PC-9 (cell line): ENCODE data around the gene EVL. TPM values are rescaled to one million over a fixed set of nuclear protein-coding genes. Genes with fewer than 3 reads are reported as not detected.

ENCODE experiments used
- BruUV-seq: library from RNA; stranded (reverse); fragments of 400-500 nt; replicated peaks from 2 replicates; lab custom pipeline; 2021; lab: Mats Ljungman, UMichigan
- CTCF ChIA-PET: fragments of 300-600 bp; sonication (Branson Sonifier 250); formaldehyde crosslinking; loops from one replicate; lab custom pipeline; 2022; ENCODE audit warnings: antibody characterized with exemption; lab: Charles Lee
- POLR2A ChIA-PET: fragments of 300-600 bp; sonication (Branson Sonifier 250); formaldehyde crosslinking; loops from one replicate; lab custom pipeline; 2022; ENCODE audit warnings: antibody characterized with exemption; ENCODE audit not compliant: unreplicated experiment; lab: Charles Lee
- DNase-seq, 2 experiments: peaks; one replicate each; pipeline versions ENCODE4 v3.0.0 to v3.0.0-alpha.2; 2015 to 2022; ENCODE audit warnings: mixed read lengths in 1 of 2
- H2AFZ ChIP-seq: fragments of 200-600 bp; sonication (generic); 2 replicates; pipeline ENCODE4 v1.8.1; 2017; ENCODE audit warnings: antibody characterized with exemption
- H3F3A ChIP-seq: fragments of 200-600 bp; sonication (generic); 2 replicates; pipeline ENCODE4 v1.8.1; 2017; ENCODE audit warnings: antibody characterized with exemption, mild to moderate bottlenecking, low read depth; ENCODE audit not compliant: insufficient read depth
- H3K27ac ChIP-seq: fragments of 200-600 bp; sonication (generic); 2 replicates; pipeline ENCODE4 v1.6.1; 2016; ENCODE audit warnings: mixed run types
- H3K27me3 ChIP-seq: fragments of 200-600 bp; sonication (generic); 2 replicates; pipeline ENCODE4 v1.6.1; 2016; ENCODE audit warnings: low read depth, mixed run types; ENCODE audit not compliant: insufficient read depth
- H3K36me3 ChIP-seq: fragments of 200-600 bp; sonication (generic); 2 replicates; pipeline ENCODE4 v1.6.1; 2016; ENCODE audit warnings: low read depth, mixed run types
- H3K4me1 ChIP-seq: fragments of 200-600 bp; sonication (generic); replicated peaks from 2 replicates; pipeline ENCODE4 v1.6.1; 2016; ENCODE audit warnings: mixed run types; ENCODE audit not compliant: insufficient read depth
- H3K4me2 ChIP-seq: fragments of 200-600 bp; sonication (generic); 2 replicates; pipeline ENCODE4 v1.6.1; 2017; ENCODE audit warnings: mixed run types
- H3K4me3 ChIP-seq: fragments of 200-600 bp; sonication (generic); 2 replicates; pipeline ENCODE4 v1.6.1; 2016; ENCODE audit warnings: mixed run types
- H3K79me2 ChIP-seq: fragments of 200-600 bp; sonication (generic); 2 replicates; pipeline ENCODE4 v1.6.1; 2017; ENCODE audit warnings: low read depth, mixed run types
- H3K9me2 ChIP-seq: fragments of 200-600 bp; sonication (generic); 2 replicates; pipeline ENCODE4 v1.8.1; 2017; ENCODE audit warnings: mild to moderate bottlenecking; ENCODE audit not compliant: insufficient read depth
- H3K9me3 ChIP-seq: fragments of 200-600 bp; sonication (generic); 2 replicates; pipeline ENCODE4 v1.8.1; 2016; ENCODE audit warnings: low read depth; ENCODE audit not compliant: insufficient read depth
- H4K20me1 ChIP-seq: fragments of 200-600 bp; sonication (generic); 2 replicates; pipeline ENCODE4 v1.8.1; 2017; ENCODE audit not compliant: insufficient read depth
- EZH2 ChIP-seq: fragments of 200-600 bp; sonication (generic); IDR thresholded peaks from 2 replicates; pipeline ENCODE4 v1.8.0; 2017; ENCODE audit warnings: antibody characterized with exemption, low read depth
- intact Hi-C: fragments of 100-400 bp; cut with micrococcal nuclease; formaldehyde crosslinking; loops from one replicate; pipeline ENCODE4 v1.10.0; 2022; ENCODE audit not compliant: unreplicated experiment
- total RNA-seq: library from RNA; stranded (reverse); gene quantifications from 2 replicates; pipeline ENCODE4 v1.2.3, GENCODE V29; 2021
- TF ChIP-seq, protein P1 (sequence below): fragments of 200-600 bp; sonication (generic); conservative IDR thresholded peaks from 2 replicates; pipeline ENCODE4 v1.6.1; 2017; ENCODE audit warnings: mixed run types, antibody characterized with exemption, mild to moderate bottlenecking, moderate library complexity

Gene EVL
- total RNA-seq, 1 experiment from 2014 or later, result 5.9 TPM

DNA sequence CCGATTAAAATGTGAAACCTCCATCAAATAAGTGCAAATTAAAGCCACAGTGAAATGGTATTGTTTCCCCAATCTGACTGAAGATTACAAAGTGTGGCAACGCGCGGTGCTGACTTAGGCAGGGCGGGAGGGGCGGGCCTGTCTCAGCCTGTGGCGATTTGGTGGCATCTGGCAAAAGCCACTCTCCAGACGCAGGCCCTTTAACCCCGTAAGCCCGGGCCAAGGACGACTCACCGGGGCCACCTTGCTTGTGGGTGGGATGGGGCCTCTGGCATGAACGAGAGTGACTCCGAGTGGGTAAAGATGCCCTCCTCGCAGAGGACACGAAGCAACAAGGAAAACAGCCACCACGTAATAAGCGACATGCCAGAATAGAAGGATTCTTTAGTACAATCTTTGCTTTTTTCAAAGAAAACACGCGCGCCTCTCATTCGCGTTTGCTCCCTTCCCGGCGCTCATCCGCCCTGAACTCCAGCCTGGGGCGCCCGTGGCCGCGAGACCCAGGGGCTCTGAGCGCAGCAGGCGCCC is 93.4 kb downstream of the EVL start:
- Histone ChIP-seq H3K4me3 (no peak overlapping the region), H3K4me2 (no peak overlapping the region), H2AFZ (no peak overlapping the region), H3F3A (no peaks in the 10 kb centered on the region), H3K4me1 (no peaks in the 10 kb centered on the region), H3K27ac (no peak overlapping the region), H3K27me3 (no peaks in the 10 kb centered on the region), H3K79me2 (no peaks in the 10 kb centered on the region), H3K9me2 (no peaks in the 10 kb centered on the region), H3K36me3 (no peaks in the 10 kb centered on the region), H3K9me3 (no peaks in the 10 kb centered on the region), H4K20me1 (no peaks in the 10 kb centered on the region)
- DNase-seq, result no peak
- no peak for TF ChIP-seq EZH2
- TF ChIP-seq, protein P1, sequence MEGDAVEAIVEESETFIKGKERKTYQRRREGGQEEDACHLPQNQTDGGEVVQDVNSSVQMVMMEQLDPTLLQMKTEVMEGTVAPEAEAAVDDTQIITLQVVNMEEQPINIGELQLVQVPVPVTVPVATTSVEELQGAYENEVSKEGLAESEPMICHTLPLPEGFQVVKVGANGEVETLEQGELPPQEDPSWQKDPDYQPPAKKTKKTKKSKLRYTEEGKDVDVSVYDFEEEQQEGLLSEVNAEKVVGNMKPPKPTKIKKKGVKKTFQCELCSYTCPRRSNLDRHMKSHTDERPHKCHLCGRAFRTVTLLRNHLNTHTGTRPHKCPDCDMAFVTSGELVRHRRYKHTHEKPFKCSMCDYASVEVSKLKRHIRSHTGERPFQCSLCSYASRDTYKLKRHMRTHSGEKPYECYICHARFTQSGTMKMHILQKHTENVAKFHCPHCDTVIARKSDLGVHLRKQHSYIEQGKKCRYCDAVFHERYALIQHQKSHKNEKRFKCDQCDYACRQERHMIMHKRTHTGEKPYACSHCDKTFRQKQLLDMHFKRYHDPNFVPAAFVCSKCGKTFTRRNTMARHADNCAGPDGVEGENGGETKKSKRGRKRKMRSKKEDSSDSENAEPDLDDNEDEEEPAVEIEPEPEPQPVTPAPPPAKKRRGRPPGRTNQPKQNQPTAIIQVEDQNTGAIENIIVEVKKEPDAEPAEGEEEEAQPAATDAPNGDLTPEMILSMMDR, result no peak
- intact Hi-C loops, result no loop called here
- ChIA-PET CTCF (no interaction called here), POLR2A (no interaction called here)
- no TSS peak for BruUV-seq

- H2AFZ ChIP-seq, result no peak within 1 kb of the TSS
- H3K4me1 ChIP-seq, result no peaks in the 10 kb centered on the region
- H3K27me3 ChIP-seq, result no peaks in the 10 kb centered on the region
- H3K9me3 ChIP-seq, result no peaks in the 10 kb centered on the region
- no peak within 1 kb of the TSS for H3K27ac ChIP-seq
- no peaks in the 10 kb centered on the region for H3K79me2 ChIP-seq
- H3K4me3 ChIP-seq, result no peak within 1 kb of the TSS
- no peaks in the 10 kb centered on the region for H3K9me2 ChIP-seq
- DNase-seq, result no peak
- intact Hi-C loops, result no loop called here
- TF ChIP-seq, protein P1, result no peak
- no peak for TF ChIP-seq EZH2
- no peaks in the 10 kb centered on the region for H4K20me1 ChIP-seq
- ChIA-PET POLR2A (no interaction called here), CTCF (interaction anchor here (0.9 kb wide), 1 partner anchor 34 kb away, joined by 3 read pairs; no protein-coding TSS in a partner anchor)
- no peaks in the 10 kb centered on the region for H3F3A ChIP-seq
- no TSS peak for BruUV-seq
- no peak within 1 kb of the TSS for H3K4me2 ChIP-seq
- no peaks in the 10 kb centered on the region for H3K36me3 ChIP-seq
Observed at GRCh38 chr14:100159094-100159864, 94.1 kb downstream of the EVL start, which contains the start of gene DEGS2. Gene DEGS2 (minus strand): TSS chr14:100159645. CDS start chr14:100159587, 58 bp downstream.

DNA sequence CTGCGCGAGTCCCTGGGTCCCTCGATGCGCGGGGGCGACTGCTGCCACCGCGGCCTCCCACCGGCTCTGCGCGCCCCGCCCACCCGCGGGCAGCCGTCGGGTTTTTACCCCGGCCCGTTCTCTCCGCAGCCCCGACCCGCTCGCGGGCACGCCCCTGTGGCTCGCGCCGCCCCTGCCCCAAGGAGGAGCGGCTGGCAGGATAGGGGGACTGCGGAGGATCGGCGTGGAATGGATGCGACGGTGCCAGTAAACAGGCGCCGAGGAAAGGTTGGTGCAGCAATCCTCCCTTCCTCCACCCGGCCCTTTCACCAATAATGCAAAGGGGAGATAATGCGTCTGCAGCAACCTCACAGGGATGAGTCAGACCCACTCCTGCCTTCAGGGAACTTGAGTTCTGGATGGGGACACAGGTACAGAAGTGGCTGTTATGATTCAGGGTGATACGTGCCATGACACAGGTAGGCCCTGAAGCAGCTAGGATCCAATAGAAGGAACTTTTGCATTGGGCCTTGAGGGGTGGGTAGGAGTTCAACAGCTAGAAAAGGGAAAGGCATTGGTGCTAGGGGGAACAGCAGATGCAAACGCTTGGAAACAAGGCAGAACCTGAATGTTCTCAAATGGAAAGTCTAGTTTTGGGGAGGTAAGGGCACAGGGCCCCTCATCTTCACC is 94.8 kb downstream of the EVL start:
- Histone ChIP-seq H3K79me2 (no peaks in the 10 kb centered on the region), H4K20me1 (no peaks in the 10 kb centered on the region), H3K4me1 (no peaks in the 10 kb centered on the region), H3F3A (no peaks in the 10 kb centered on the region), H3K9me2 (no peaks in the 10 kb centered on the region), H3K27ac (no peak overlapping the region), H3K4me2 (no peak overlapping the region), H3K4me3 (no peak overlapping the region), H3K9me3 (no peaks in the 10 kb centered on the region), H3K27me3 (no peaks in the 10 kb centered on the region), H3K36me3 (no peaks in the 10 kb centered on the region), H2AFZ (no peak overlapping the region)
- BruUV-seq, result no TSS peak
- intact Hi-C loops, result no loop called here
- POLR2A ChIA-PET, result no interaction called here
- CTCF ChIA-PET, result interaction anchor here (0.9 kb wide), 1 partner anchor 33 kb away, joined by 3 read pairs; no protein-coding TSS in a partner anchor
- DNase-seq, result no peak
- TF ChIP-seq, protein P1, result no peak
- no peak for TF ChIP-seq EZH2
